DLD1 (cell line): ENCODE measurements around the gene MYO1E.

Experiments
- in situ Hi-C: cut with HindIII; loops from 2 replicates; pipeline ENCODE4 v1.10.0; 2017; ENCODE audit warnings: low sequenced_read_pairs

The MYO1E gene

GRCh38 chr15:59240036-59240435 lies 132.6 kb downstream of the MYO1E start:
- in situ Hi-C loops = no loop called here

- in situ Hi-C loops = no loop called here
Measured at GRCh38 chr15:59237924-59238331, 134.7 kb downstream of the MYO1E start.

- in situ Hi-C loops = no loop called here
Measured at GRCh38 chr15:59237119-59237855, 135.4 kb downstream of the MYO1E start.

GRCh38 chr15:59236394-59236793 lies 136.3 kb downstream of the MYO1E start:
- in situ Hi-C loops = no loop called here

GRCh38 chr15:59232476-59232875 lies 140.2 kb downstream of the MYO1E start:
- in situ Hi-C loops = no loop called here

GRCh38 chr15:59230531-59231055 lies 142.1 kb downstream of the MYO1E start:
- in situ Hi-C loops = no loop called here

GRCh38 chr15:59229453-59229852 lies 143.2 kb downstream of the MYO1E start:
- in situ Hi-C loops = no loop called here

GRCh38 chr15:59229015-59229414 lies 143.7 kb downstream of the MYO1E start:
- in situ Hi-C loops = no loop called here

- in situ Hi-C loops = no loop called here
Measured at GRCh38 chr15:59227021-59227420, 145.7 kb downstream of the MYO1E start.

- in situ Hi-C loops = no loop called here
Measured at GRCh38 chr15:59224474-59224873, 148.2 kb downstream of the MYO1E start.

- in situ Hi-C loops = no loop called here
Measured at GRCh38 chr15:59223736-59224135, 148.9 kb downstream of the MYO1E start.

- in situ Hi-C loops = no loop called here
Measured at GRCh38 chr15:59222906-59223550, 149.6 kb downstream of the MYO1E start.

GRCh38 chr15:59221511-59222505 lies 150.9 kb downstream of the MYO1E start:
- in situ Hi-C loops = no loop called here

GRCh38 chr15:59218710-59219109 lies 154.0 kb downstream of the MYO1E start:
- in situ Hi-C loops = no loop called here

GRCh38 chr15:59217876-59218498 lies 154.7 kb downstream of the MYO1E start:
- in situ Hi-C loops = no loop called here

- in situ Hi-C loops = no loop called here
Measured at GRCh38 chr15:59216911-59217310, 155.8 kb downstream of the MYO1E start.

GRCh38 chr15:59210186-59210585 lies 162.5 kb downstream of the MYO1E start:
- in situ Hi-C loops = no loop called here

- in situ Hi-C loops = no loop called here
Measured at GRCh38 chr15:59208613-59209249, 163.9 kb downstream of the MYO1E start.

GRCh38 chr15:59206623-59207183 lies 166.0 kb downstream of the MYO1E start, which contains the start of gene LDHAL6B:
Gene LDHAL6B, plus strand, starts transcription at chr15:59206843. Its CDS starts 98 bp downstream, at chr15:59206941.
- in situ Hi-C loops = no loop called here
